Stimulated activated CD4-positive, alpha-beta T cell treated with anti-CD3 and anti-CD28 coated beads, Interleukin-15, amount 100 ng/mL, for 24 hours (primary cell): ENCODE results near the gene PIGQ.

Experiments used
- DNase-seq: peaks from one replicate; pipeline ENCODE4 v3.0.0-alpha.2; 2020

The PIGQ gene

DNA sequence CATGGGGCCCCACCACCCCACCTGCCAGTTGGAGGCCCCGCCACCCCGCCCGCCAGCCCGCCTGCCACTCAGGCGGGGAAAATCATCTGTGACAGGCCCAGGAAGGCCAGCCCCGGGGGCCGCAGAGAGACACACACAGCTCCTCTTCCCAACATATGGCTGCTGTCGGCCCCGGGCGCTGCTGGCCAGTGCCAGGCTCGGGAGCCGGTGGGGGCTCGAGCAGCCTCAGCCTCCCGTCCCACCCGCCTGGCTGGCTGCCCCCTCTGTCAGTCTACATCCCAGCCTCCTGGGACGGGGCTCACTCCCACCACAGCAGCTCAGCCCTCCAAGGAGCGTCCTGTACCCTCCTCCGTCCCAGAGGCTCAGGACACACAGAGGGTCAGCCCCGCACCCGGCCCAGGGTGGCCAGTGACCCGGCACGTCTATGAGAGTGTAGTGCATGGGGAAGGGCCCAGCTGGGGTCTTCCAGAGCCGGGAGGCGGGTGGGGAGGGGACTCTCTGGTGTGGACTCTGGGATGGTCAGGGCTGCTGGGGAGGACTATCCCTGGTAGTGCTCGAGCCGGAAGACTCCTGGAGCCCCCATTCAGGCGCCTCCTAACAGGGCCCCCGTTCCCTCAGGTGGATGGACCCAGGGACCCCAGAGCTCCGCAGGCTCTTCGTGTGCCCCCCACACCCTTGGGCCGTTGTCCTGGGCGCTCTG, 13.1 kb upstream of the PIGQ start:
- no peak for DNase-seq

DNA sequence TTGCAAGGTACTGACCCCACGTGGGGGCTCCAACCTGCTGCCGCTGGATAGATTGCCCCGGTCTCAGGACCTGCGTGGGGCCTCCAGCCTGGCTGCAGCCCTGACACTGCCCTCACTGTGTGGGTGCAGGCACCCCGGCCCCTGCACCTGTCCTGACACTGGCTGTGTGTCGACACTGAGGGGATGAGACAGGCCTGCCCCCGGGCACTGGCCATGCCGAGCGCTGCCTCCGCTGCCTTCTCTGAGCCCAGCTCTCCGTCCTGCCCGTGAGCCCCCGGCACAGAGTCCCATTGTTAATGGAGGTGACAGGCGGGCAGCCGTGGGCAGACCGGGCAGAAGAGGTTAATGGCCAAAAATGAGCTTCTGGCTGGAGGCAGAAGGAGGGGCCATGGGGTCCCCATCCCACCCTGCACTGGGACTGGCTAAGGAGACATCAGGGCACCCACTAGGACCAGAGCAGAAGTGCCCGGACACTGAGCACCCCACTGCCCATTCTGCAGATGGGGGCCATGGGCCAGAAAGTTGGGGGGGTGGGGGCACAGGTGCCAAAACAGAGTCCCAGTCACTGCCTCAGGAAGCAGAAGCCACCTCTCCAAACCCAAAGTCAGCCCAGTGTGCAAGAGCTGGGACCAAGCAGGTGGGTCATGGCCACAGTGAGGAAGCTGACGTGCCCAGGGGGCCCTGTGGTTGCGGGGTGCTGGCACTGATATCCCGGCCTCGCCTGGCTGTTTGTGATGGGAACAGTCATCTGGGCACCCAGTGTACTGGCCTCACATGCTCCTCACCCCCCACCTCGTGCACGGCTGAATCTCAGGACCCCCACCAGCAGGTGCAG, 12.1 kb upstream of the PIGQ start:
- no peak for DNase-seq

DNA sequence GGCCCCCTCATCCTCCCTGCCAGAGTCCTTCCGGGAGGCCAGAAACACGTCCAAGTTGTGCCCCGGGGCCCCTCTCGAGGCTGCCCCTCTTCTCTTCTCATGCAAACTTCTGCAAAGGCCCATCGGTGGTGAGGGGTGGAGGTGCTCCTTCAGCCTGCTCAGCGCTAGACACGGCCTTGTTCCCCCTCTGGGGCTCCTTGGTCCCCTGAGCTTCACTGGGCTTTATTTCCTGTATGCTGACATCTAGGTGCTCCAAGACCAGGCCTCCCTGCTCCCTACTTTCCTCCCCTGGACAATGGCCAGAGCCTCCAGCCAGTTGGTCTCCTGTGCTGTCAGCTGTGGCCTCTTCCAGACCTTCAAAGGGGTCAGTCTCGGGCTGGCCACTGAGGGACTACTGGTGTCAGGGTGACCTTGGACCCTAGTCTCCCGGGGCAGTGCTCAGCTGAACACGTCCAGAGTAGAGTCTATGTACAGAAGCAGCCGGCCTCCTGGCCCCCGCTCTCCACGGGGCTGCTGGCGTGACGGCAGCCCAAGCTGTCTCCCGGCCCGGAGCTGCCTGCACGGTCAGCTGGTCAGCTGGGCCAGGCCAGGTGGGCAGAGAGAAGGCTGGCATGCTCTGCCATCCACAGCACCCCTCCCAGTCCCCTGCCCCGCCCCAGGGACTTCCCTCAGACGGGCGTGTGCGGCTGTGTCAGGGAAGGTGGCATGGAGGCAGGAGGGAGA, 11.3 kb upstream of the PIGQ start:
- no peak for DNase-seq

GRCh38 chr16:559021-559380, 10.8 kb upstream of the PIGQ start:
- no peak for DNase-seq

GRCh38 chr16:559411-560203, 10.2 kb upstream of the PIGQ start:
- DNase-seq = no peak

- no peak for DNase-seq
Observed at GRCh38 chr16:560204-560700, 9.5 kb upstream of the PIGQ start, which contains the start of gene PRR35. PRR35 (plus strand) TSS chr16:560394; CDS start chr16:563295, 2,901 bp downstream.

DNA sequence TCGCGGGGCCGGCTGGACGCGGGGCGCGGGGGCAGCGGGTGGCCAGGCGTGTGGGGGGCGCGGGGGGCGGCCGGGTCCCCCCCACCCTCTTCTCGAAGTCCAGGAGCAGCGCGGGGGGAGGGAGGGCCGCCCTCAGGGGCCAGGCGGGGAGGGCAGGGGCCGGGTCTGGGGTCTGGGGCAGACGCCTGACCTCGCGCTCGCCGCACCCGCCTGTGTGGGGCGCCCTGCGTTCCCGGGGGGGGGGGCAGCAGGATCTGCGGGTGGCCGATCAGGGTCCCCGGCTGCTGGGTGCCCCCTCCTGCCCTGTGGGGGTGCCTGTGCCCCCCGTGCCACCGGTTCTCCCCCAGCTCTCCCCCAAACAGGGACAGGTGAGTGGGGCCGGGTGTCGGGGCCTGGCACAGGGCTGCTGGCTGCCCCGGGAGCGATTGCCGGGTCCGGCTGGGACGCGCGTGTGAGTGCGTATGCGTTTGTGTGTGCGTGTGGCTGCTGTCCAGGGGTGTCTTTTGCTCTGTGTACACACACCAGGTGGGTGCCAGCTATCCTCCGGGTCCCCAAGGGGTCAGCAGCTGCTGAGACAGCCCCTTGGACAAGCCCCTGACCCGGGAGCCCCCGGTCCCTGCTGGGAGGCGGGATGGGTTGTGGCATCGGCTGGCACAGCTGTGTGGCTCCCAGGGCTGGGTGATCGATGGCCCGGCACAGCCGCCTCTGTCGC, 8.9 kb upstream of the PIGQ start:
- DNase-seq = no peak

DNA sequence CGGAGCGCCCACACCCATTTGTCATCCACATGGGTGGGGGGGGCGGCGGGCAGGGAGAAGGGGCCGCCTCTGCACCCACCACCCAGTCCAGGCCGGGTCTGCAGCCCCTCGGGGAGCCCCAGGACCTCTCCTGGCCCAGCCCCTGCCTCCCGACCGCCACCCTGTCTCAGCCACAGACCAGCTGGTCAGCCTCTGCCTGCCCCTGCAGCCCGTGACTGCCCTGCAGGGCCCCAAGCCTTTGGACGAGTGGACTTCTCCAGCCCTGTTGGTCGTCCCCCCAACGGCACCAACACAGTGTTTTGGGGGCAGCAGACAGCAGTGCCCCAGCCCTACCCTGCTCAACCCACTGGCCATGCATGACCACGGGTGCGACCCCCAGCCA, 8.4 kb upstream of the PIGQ start:
- no peak for DNase-seq

GRCh38 chr16:561957-562938, 7.5 kb upstream of the PIGQ start:
- no peak for DNase-seq

- no peak for DNase-seq
Observed at GRCh38 chr16:563072-563644, 6.6 kb upstream of the PIGQ start.

DNA sequence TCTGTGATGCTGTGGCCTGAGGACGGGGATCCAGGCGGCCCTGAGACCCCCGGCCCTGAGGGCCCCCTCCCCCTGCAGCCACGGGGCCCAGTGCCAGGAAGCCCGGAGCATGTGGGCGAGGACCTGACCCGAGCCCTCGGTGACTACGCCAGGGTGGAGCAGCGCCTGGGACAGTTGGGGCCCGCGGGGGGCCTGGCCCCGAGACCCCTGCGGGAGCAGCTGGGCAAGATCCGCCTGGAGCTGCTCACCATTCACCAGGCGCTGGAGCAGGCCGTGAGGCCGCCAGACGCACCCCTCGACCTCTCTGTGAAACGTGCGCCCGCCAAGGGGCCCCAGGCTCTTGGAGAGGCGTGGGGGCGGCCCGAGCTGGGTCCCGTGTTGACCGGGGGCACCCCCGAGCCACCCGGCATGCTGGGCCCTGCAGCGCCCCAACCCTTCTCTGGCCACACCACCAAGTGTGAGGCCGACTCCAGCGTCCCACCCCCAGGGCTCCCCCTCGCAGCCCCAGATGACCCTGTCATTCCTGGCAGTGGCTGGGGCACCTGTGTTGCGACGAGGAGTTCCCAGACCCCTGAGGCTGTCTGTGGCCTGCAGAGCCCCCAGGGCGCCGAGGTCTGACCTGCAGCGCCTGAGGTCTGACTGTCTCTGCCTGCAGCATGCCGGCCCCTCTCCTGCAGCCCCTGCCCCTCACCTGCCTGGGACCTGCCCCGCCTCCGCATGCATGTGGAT, 4.9 kb upstream of the PIGQ start:
- no peak for DNase-seq

GRCh38 chr16:565419-566330, 4.1 kb upstream of the PIGQ start:
- DNase-seq = no peak

GRCh38 chr16:566475-567372, 3.0 kb upstream of the PIGQ start, which contains the start of gene NHLRC4:
NHLRC4 (plus strand) TSS chr16:567005; CDS start chr16:568048, 1,043 bp downstream.
- peak; percentile 72 for DNase-seq

DNA sequence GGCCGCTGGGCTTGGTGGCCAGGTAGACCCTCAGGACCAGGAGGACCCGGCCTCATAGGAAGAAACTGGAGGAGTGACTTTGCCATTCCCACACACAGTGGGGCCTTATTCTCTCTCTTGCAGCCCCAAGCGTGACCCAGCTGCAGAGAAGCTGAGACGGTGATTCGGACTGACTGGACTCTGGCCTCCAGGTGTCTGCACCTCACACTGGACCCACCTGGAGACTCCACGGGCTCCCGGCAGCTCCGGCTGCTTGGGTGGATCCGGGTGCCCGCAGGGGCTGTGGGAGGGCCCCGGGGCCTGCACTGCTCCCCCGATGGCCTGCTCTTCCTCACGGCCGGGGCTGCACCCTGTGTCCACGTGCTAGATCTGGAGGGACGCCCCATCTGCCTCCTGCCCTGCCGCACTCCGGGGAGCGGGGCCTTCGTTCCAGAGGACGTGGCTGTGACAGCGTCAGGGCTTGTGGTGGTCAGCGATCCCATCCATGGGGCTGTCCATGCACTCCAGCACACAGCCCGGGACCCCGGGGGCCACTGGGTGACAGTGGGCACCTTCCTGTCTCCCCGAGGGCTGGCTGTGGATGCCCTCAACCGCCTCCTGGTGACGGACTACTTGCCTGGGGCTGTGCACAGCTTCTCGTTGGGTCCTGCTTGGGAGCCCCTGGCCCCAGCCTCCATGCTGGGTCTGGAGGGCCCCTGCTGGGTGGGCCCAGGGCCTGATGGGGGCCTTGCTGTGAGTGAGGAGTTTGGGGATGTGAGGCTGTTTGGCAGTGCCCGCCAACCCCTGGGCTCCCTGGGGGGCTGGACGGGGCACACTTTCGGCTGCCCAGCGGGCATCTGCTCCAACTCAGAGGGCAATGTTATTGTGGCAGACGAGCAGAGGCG, 2.2 kb upstream of the PIGQ start:
- no peak for DNase-seq

DNA sequence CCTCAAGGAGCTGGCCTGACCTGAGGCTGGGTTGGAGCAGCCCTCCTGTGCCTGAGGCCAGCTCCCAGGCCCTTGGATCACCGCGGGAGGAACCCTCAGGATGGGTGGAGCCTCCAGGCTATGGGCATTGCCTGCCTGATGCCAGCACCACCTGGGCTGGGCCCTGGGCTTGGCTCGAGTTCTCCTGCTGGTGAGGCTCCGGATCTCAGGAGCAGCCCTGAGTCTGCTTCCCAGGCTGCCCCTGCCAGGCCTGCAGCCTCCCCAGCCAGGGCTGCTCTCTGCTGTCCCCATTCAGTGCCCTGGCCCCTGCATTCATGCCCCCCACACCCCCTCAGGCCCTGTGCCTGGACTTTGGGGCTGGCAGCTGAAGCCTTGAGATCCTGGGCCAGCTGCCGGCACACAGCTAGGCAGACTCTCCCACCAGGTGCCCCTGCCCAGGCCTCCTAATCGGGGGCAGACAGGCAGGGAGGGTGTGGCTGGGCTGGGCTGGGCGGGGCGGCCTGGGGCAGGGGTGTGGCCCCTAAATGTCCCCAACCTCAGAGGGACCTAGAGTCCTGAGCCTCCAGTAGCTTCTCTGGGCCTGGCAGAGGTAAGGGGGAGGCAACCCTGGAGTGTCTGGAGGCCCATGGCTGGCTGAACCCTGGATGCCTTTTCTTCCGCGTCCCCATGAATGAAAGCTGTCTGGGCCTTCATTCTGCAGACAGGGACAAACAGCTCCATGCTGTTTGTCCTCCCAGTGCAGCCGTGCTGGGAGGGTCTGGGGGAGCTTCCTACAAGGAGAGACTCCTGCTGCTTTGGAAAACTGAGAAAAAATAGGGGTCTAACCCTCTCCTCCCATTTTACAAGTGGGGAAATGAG, 1.1 kb upstream of the PIGQ start:
- no peak for DNase-seq
